ENCODE measurements around the gene NANS. TPM values are rescaled to one million over a fixed set of nuclear protein-coding genes. Genes with fewer than 3 reads are reported as not detected.

The NANS gene
- total RNA-seq, 1 donor from 2014 or later: 13.0 TPM

DNA sequence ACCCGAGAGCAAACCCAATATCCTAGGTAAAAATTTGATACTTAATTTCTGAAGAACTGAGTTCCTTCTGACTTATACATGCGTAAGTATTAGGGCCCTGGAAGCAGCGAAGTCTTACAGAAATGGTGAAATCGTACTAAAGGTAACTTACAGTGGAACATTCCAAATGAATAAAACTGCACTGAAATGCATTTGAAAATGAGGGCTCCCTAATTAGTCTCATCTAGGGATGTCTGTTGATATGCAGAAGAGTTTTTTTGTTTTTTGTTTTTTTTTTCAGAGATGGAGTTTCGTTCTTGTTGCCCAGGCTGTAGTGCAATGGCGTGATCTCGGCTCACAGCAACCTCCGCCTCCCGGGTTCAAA lies 10.4 kb upstream of the NANS start:
- TF ChIP-seq EZH2 (IDR thresholded peaks at IDR 0.05) (no peak), EZH2phosphoT487 (IDR thresholded peaks at IDR 0.05) (no peak)
- TF ChIP-seq, protein P1, sequence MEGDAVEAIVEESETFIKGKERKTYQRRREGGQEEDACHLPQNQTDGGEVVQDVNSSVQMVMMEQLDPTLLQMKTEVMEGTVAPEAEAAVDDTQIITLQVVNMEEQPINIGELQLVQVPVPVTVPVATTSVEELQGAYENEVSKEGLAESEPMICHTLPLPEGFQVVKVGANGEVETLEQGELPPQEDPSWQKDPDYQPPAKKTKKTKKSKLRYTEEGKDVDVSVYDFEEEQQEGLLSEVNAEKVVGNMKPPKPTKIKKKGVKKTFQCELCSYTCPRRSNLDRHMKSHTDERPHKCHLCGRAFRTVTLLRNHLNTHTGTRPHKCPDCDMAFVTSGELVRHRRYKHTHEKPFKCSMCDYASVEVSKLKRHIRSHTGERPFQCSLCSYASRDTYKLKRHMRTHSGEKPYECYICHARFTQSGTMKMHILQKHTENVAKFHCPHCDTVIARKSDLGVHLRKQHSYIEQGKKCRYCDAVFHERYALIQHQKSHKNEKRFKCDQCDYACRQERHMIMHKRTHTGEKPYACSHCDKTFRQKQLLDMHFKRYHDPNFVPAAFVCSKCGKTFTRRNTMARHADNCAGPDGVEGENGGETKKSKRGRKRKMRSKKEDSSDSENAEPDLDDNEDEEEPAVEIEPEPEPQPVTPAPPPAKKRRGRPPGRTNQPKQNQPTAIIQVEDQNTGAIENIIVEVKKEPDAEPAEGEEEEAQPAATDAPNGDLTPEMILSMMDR (IDR thresholded peaks at IDR 0.05): no peak
- Histone ChIP-seq H3K9ac (no peak overlapping the region), H3K4me2 (no peak overlapping the region), H3K27ac (no peak overlapping the region), H3K27me3 (no peaks in the 10 kb centered on the region), H3K4me1 (no peaks in the 10 kb centered on the region), H3F3A (ENCODE audit: low read depth) (no peaks in the 10 kb centered on the region), H3K9me3 (ENCODE audit: low read depth) (no peaks in the 10 kb centered on the region), H3K79me2 (ENCODE audit: low read depth) (no peaks in the 10 kb centered on the region), H2AFZ (replicated peaks) (no peak overlapping the region), H3K4me3 (no peak overlapping the region), H3K36me3 (no peaks in the 10 kb centered on the region), H4K20me1 (ENCODE audit: low read depth) (no peaks in the 10 kb centered on the region)
- Mint-ChIP-seq H3K27ac (no peak overlapping the region), H3K27me3 (ENCODE audit: insufficient read depth, low read depth) (peaks cover 3% of the 10 kb centered on the region), H3K4me3 (no peak overlapping the region), H3K36me3 (no peaks in the 10 kb centered on the region), H3K9me3 (no peaks in the 10 kb centered on the region), H3K4me1 (no peaks in the 10 kb centered on the region)
- DNase-seq (ENCODE audit: low spot score): no peak

DNA sequence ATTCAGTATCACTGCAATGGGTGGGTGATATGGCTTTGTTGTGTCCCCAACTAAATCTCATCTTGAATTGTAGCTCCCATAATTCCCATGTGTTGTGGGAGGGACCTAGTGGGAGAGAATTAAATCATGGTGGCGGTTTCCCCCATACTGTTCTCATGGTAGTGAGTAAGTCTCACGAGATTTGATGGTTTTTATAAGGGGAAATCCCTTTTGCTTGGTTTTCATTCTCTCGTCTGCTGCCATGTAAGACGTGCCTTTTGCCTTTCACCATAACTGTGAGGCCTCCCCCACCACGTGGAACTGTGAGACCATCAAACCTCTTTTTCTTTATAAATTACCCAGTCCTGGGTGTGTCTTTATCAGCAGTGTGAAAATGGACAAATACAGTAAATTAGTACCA lies 9.5 kb upstream of the NANS start:
- H3K4me3 ChIP-seq: no peak overlapping the region
- Mint-ChIP-seq H3K27me3 (ENCODE audit: insufficient read depth, low read depth) (peaks cover 3% of the 10 kb centered on the region), H3K27ac (no peak overlapping the region), H3K9me3 (no peaks in the 10 kb centered on the region), H3K4me1 (no peaks in the 10 kb centered on the region), H3K36me3 (no peaks in the 10 kb centered on the region), H3K4me3 (no peak overlapping the region)
- no peak for DNase-seq (ENCODE audit: low spot score)
- no peaks in the 10 kb centered on the region for H3K4me1 ChIP-seq
- H3K9ac ChIP-seq: no peak overlapping the region
- H4K20me1 ChIP-seq (ENCODE audit: low read depth): no peaks in the 10 kb centered on the region
- no peak overlapping the region for H2AFZ ChIP-seq (replicated peaks)
- no peak overlapping the region for H3K4me2 ChIP-seq
- TF ChIP-seq EZH2 (IDR thresholded peaks at IDR 0.05) (no peak), EZH2phosphoT487 (IDR thresholded peaks at IDR 0.05) (no peak)
- TF ChIP-seq, protein P1 (IDR thresholded peaks at IDR 0.05): no peak
- H3K36me3 ChIP-seq: no peaks in the 10 kb centered on the region
- no peaks in the 10 kb centered on the region for H3K79me2 ChIP-seq (ENCODE audit: low read depth)
- H3K9me3 ChIP-seq (ENCODE audit: low read depth): no peaks in the 10 kb centered on the region
- H3K27ac ChIP-seq: no peak overlapping the region
- H3F3A ChIP-seq (ENCODE audit: low read depth): no peaks in the 10 kb centered on the region
- H3K27me3 ChIP-seq: no peaks in the 10 kb centered on the region

DNA sequence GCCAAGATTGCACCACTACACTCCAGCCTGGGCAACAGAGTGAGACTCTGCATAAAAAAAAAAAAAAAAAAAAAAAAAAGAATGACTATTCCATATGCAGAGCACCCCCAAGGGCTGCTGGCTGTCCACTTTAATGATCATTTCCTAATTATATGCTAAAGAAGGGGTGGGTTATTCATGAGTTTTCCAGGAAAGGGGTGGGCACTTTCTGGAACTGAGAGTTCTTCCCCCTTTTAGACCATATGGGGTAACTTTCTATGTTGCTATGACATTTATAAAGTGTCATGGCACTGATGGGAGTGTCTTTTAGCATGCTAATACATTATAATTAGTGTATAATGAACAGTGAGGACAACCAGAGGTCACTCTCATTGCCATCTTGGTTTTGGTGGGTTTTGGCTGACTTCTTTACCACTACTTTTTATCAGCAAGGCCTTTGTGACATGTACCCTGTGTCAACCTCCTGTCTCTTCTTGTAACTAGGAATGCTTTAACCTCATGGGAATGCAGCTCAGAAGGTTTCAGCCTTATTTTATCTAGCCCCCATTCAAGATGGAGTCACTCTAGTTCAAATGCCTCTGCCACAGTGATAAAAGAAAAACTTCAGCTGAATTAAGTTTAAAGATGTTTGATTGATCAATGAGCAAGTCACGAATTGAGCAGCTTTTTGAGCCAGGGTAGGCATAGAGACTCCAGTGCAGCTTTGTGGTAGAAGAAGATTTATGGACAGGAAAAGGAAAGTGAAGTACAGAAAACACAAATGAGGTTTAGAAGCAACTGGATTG lies 7.1 kb upstream of the NANS start:
- Histone ChIP-seq H2AFZ (replicated peaks) (no peak overlapping the region), H3K4me3 (no peak overlapping the region), H3K36me3 (no peaks in the 10 kb centered on the region), H3K9ac (no peak overlapping the region), H3K4me1 (no peaks in the 10 kb centered on the region), H3K27me3 (peaks cover 10% of the 10 kb centered on the region), H3K9me3 (ENCODE audit: low read depth) (no peaks in the 10 kb centered on the region), H3K27ac (no peak overlapping the region), H3F3A (ENCODE audit: low read depth) (no peaks in the 10 kb centered on the region), H3K79me2 (ENCODE audit: low read depth) (no peaks in the 10 kb centered on the region), H4K20me1 (ENCODE audit: low read depth) (no peaks in the 10 kb centered on the region), H3K4me2 (no peak overlapping the region)
- Mint-ChIP-seq H3K4me1 (no peaks in the 10 kb centered on the region), H3K4me3 (no peak overlapping the region), H3K9me3 (no peaks in the 10 kb centered on the region), H3K27me3 (ENCODE audit: insufficient read depth, low read depth) (peaks cover 2% of the 10 kb centered on the region), H3K36me3 (no peaks in the 10 kb centered on the region), H3K27ac (no peak overlapping the region)
- no peak for TF ChIP-seq EZH2 (IDR thresholded peaks at IDR 0.05)
- TF ChIP-seq, protein P1 (IDR thresholded peaks at IDR 0.05): no peak
- TF ChIP-seq EZH2phosphoT487 (IDR thresholded peaks at IDR 0.05): no peak
- DNase-seq (ENCODE audit: low spot score): no peak

Data from neural progenitor cell (in vitro differentiated cells).